Activated T-cell treated with anti-CD3 and anti-CD28 coated beads for 1 hour (primary cell): Measurements from ENCODE around the gene TMEFF1.
"Not testable (repeated sequence)": the region's sequence is repeated elsewhere in the genome, so short reads cannot be mapped to it uniquely, and the experiment has no call there.

ENCODE experiments used
- DNase-seq: peaks from one replicate; pipeline ENCODE4 v3.0.0-alpha.2; 2020; ENCODE audit warnings: low read depth

Gene TMEFF1

DNA sequence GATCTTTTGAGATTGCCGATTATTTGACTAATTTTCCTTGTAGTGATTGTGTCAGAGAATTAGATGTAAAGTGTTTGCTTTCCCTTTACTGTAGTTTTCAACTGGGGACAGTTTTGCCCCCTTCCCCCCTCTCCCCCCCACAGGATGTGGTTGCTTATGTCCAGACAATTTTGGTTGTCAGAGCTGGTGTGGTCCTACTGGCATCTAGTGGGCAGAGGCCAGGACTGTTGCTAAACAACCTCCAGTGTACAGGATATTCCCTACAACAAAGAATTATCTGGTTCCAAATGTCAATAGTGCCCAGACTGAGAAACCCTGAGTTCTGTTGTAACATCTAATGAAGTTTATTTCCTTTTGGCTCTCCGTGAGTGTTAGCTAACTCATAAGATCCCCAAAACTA lies 20.0 kb downstream of the TMEFF1 start:
- DNase-seq: no peak

DNA sequence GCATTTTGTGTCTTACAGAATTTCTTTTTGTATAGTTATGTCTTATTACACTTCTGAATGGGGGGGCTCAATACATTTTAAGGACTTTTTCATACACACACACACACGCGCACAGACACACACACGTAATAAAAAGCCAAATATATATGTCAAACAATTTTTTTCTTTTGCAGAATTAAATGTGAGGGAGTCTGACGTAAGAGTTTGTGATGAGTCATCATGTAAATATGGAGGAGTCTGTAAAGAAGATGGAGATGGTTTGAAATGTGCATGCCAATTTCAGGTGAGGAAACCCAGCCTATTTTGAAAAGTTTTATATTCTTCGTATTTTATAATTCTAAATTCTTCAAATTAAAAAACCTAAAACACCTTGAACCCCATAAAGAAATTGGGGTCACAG lies 25.6 kb downstream of the TMEFF1 start:
- no peak for DNase-seq

DNA sequence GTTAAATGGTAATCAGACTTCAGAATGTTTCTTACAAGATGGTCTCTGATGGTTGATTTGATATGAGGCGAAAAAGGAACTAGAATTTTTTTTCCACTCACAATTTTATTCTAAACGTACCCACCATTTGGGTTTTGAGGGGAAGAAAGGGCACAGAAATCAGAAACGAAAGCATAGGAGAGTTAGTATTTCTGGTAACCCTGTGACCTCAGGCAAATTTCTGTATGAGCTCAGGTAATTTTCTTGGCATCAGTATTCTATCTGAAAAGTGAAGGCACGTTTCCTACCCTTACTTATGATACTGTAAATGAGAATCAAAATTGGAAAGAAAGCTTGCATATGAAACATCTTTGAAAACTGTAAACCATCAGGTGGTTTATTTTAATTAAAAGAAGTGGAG lies 26.5 kb downstream of the TMEFF1 start:
- DNase-seq: no peak

DNA sequence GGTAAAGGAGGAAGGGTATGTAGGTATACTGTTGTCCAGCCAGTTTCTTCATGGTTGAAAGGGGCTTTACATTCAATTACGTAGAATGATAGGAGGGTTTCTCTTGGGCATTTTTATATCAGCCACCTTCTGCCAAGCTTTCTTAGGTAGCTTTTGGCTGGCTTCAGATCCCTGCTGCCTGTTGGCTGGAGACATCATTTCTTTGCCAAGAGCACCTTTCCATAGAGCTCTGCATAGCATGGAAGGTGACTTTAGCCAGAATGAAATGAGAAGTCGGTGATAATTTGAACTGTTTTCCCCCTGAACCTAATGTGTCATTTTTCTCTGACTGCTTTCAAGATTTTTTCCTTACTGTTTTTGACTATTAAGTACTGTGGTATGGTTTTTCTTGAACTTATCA lies 26.9 kb downstream of the TMEFF1 start:
- DNase-seq: no peak

DNA sequence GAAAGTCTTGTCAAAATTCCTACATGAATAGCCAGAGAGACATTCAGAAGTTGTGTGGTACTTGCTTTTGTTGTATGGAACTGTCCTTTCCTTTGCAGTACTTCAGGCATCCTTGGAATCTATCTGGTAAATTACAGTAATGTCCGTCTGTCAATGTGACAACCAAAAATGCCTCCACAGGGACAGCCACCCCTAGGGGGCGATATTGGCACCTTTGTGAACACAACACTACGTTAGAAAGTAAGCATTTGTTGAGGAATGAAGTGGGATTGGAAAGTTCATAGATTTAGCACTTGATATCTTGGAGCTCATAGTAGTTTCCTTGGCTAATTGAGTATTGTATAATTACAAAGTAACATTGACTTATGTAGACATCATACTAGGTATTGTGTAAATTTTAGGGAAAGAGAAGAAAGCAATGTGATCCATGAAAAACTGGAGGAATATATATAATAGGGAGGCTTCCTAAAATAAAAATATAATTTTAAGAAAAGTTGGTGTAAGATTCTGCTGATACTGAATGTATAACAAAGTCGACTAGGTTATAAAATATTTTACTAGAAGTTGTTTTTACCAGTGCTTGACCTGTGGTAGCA lies 32.7 kb downstream of the TMEFF1 start:
- DNase-seq: peak; percentile 43

DNA sequence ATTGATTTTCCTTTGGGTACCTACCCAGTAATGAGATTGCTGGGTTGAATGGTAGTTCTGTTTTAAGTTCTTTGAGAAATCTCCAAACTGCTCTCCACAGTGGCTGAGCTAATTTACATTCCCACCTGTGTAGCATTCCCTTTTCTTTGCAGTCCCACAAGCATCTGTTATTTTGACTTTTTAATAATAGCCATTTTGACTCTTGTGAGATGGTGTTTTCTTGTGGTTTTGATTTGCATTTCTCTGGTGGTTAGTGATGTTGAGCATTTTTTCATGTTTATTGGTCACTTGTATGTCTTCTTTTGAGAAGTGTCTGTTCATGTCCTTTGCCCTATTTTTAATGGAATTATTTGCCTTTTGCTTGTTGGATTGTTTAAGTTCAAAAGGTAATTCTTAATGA lies 34.4 kb downstream of the TMEFF1 start:
- DNase-seq: not testable (repeated sequence)

DNA sequence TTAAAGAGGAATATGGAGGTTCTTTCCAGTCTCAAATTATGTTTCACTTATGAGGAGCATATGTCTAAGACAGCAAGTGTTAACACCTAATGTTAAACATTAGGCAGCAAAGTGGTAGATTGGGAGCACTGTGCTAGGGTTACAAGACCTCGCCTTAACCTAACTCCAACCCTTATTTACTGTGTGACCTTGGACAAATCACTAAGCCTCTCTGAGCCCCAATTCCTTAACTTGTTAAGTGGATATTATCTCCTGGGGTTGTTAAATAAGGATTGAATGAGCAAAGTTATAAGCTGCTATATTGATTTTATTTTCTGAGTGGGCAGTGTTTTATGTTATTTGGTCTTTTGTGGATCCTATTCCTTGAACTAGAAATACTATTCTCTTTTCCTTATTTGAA lies 38.3 kb downstream of the TMEFF1 start:
- no peak for DNase-seq

DNA sequence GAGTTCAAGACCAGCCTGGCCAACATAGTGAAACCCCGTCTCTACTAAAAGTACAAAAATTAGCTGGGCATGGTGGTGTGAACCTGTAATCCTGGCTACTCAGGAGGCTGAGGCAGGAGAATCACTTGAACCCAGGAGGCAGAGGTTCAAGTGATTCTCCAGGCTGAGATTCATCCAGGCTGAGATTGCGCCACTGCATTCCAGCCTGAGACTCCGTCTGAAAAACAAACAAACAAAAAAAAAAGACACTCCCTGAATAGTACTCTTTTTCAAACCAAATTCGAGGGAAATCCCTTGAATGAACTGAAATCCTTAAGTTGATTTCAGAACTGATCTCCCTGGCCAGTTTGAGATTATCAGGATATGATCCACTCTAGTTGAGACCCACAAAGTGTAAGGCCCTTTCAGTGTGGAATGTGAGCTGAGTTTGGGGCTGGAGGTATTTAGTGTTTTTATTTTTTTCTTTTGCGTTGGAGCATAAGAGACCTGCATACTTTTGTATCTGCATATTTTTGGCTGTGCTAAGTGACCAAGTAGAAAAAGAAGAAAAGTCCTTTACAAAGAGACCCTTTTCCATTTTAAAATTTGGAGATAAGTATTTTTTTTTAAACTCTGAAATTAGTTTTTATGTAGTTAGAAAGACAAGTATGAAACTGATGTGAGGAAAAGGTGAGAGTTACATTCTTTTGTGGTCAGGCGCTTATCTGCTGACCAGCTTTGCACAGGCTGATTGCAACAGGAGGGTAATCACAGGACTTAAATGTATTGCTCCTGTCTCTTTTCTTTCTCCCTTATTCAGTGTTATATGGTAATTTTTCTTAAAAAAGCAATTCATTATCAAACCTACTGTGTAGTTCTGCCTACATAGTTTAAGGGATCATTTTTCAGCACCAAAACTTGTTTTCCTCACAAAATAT lies 42.9 kb downstream of the TMEFF1 start:
- DNase-seq: no peak

DNA sequence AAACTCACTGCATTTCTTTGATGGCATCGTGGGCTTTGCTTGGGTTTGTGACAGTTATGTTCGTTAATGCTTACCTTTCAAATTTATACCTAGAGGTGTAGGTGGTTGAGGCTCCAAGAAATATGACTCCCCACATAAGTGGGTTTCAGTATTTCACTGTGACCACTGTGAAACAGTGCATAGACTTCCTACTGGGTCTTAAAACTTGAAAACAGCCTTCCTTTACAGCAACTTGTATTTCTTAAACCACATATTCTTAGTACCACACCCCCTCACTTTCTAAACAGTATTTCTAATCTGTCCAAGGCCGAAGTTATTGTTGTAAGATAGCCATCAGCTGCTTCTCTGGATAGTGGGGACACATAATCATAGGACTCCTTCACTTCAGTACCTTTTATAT lies 48.3 kb downstream of the TMEFF1 start:
- no peak for DNase-seq

DNA sequence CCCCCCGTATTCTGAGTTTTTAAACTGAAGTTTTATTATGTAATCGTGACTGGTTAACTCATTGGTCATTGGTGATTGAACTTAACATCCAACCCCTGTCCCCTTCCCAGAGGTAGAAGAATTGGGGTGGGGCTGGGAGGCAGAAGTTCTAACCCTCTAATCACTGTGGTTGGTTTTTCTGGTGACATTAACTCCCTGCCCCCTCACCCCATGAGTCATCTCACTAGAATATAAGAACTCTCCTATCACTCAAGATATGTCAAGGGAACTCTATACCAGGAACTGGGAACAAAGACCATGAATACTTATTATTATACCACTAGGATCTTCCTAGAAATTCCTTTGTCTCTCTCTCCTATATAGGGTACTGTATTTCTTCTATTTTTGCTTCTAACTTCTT lies 52.6 kb downstream of the TMEFF1 start:
- no peak for DNase-seq

DNA sequence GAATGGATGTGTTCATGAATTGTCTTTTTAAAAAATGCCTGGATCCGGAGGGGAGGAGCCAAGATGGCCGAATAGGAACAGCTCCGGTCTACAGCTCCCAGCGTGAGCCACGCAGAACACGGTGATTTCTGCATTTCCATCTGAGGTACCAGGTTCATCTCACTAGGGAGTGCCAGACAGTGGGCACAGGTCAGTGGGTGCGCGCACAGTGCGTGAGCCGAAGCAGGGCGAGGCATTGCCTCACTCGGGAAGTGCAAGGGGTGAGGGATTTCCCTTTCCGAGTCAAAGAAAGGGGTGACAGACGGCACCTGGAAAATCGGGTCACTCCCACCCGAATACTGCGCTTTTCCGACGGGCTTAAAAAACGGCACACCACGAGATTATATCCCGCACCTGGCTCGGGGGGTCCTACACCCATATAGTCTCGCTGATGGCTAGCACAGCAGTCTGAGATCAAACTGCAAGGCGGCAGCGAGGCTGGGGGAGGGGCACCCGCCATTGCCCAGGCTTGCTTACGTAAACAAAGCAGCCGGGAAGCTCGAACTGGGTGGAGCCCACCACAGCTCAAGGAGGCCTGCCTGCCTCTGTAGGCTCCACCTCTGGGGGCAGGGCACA lies 54.3 kb downstream of the TMEFF1 start:
- DNase-seq: not testable (repeated sequence)

DNA sequence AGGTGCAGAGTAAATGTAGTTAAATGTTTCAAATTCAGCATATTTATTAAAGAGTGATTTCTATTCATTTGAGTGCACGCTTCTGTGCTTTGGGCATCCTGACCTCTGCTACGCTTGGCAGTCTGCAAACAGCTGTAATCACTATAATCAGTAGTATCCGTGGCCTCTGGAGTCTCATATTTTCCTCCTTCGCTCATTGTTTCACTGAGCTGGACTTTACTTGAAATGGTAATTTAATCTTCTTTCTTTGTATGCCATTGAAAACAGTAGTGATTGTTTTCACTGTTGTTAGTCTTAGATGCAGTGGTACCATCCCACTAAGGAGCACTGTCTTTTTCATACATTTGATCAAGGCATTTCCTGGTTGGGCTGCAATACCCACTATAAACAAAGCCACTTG lies 61.5 kb downstream of the TMEFF1 start:
- DNase-seq: no peak

DNA sequence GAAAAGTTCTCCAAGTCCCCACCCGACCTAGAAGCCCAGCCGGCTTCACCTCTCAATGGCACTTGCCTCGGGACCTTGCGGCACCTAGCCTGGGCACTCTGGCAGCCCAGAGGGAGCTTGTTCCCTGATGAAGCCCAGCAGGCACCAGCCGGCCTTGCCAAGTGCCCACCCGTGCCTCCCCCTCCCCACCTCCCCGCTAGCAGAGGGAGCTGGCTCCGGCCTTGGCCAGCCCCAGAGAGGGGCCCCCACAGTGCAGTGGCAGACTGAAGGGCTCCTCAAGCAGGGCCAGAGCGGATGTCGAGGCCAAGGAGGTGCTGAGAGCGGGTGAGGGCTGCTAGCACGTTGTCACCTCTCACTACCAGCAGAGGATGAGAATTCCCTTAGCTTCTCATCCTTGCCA lies 67.4 kb downstream of the TMEFF1 start:
- DNase-seq: no peak

DNA sequence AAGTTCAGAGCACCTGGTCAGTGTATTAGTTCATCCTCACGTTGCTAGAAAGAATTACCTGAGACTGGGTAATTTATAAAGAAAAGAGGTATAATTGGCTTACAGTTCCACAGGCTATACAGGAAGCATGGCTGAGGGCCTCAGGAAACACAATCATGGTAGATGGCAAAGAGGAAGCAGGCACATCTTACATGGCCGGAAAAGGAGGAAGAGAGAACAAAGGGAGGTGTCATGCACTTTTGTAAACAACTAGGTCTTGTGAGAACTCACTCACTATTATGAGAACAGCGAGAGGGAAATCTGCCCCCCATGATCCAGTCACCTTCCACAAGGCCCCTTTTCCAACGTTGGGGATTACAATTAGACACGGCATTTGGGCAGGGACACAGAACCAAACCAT lies 76.1 kb downstream of the TMEFF1 start:
- no peak for DNase-seq

DNA sequence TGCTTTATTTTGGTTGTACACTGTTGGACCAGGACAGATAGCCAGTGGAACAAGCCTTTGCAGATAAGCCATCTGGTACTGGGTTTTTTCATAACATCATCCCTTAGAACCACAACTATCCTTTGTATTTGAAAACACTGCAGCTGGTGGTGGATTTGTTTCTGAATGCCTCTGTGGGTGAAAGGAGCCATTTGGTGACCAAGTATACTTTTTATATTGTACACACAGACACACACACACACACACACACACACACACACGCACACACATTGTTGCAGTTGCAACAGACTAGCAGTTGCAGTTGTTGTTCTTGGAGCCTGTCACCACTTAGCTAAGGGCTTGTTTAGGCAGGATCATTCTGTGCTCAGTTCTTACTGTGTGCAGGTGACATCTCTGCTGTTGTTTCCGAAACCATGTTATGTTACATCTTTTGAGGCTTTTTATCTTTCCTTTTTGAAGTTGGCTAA lies 82.0 kb downstream of the TMEFF1 start:
- DNase-seq: no peak

DNA sequence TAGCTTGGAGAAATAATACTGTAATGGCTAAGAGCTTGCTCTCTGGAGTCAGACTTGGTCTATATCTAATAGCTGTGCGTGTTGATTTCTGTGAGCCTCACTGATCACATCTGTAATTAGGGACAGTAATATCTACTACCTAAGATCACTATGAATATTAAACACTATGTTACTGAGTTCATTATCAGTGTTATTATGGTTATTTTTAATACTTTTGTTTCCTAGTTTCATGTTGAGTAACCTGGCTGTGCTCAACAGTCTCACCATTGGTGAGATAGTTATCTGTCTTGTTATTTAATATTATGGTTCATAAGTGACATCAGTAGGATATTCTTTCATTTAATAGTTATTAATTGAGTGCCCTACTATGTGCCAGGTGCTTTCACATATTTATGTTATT lies 82.5 kb downstream of the TMEFF1 start:
- DNase-seq: no peak

DNA sequence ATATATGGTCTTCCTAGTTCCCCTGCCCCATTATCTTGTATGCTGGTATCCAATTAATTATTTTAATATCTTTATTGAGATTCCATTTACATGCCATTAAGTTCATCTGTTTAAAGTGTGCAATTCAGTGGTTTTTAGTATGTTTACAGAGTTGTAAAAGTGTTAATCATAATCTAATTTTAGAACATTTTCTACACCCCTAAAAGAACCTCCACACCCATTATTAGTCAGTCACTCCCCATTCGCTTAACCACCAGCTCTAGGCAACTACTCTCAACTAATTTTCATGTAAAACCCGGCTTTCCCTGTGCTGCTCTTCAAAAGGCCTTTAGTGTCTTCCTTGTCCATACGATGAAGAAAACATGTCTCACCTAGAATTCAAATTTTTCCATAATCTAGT lies 84.1 kb downstream of the TMEFF1 start:
- no peak for DNase-seq

DNA sequence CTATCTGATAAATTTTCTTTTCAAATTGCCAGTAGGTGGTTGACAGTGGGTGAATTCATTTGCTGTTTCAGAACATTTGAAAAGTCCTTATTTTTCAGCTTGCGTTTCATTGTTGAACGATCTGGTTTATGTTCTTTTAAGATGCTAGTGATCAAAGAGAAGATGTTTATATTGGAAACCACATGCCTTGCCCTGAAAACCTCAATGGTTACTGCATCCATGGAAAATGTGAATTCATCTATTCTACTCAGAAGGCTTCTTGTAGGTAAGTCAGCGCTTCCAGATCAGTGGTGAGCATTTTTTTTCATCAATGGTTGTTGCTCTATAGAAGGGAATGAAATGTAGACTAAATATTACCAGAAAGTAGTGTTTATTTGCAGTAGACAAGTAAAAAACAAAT lies 88.3 kb downstream of the TMEFF1 start:
- DNase-seq: no peak

DNA sequence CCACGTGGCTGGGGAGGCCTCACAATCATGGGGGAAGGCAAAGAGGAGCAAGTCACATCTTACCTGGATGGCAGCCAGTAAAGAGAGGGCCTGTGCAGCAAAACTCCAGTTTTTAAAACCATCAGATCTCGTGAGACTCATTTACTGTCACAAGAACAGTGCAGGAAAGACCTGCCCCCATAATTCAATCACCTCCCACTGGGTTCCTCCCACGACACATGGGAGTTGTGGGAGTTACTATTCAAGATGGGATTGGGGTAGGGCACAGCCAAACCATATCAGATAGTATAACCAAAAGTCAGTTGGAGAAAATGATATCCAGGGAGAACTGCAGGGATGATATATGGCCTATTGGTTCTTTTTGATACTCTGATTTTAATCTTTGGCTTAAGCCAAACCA lies 94.9 kb downstream of the TMEFF1 start:
- no peak for DNase-seq

DNA sequence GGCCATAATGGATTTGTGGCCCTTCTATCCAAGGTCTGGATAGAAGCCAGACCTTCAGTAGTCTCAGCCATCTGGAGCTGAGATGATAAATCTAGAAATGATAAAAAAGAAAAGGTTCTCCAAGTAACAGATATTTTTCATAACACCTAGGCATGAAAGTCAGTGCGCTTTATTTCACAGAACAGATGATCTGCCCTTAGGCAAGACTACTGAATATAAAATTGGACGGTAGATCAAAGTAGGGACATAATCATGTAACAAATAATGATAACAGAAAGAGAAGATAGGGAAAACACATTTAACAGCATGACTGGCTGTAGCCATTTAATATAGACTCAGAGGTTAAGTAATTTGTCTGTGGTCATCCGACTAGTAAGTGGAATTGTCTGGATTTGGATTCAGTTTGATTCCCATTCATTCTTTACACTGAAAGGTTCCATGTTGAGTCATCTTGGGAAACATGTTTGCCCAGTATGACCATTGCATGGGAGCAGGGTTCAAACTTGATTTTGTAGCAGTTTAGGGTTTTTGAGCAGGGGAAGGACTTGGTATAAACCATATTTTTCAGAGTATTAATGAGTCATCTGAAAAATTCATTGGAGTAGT lies 100.8 kb downstream of the TMEFF1 start:
- no peak for DNase-seq

DNA sequence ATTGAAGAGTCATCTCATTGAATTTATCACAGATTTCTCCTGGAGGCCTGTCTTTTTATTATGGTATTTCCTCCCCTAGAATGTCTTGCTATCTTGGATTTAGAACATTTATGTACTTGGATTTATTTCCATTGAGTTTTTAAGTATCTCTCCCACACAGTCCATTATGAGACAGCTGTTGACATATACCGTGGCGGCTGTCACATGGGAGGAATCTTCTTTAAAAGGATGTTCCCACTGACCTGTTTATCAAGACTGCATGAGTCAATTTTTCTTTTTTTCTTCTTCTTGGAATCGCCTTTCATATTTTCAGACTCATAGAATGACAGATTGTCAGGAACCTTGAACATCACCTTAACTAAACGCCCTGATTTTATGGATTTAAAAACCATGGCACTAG lies 102.1 kb downstream of the TMEFF1 start:
- DNase-seq: no peak

DNA sequence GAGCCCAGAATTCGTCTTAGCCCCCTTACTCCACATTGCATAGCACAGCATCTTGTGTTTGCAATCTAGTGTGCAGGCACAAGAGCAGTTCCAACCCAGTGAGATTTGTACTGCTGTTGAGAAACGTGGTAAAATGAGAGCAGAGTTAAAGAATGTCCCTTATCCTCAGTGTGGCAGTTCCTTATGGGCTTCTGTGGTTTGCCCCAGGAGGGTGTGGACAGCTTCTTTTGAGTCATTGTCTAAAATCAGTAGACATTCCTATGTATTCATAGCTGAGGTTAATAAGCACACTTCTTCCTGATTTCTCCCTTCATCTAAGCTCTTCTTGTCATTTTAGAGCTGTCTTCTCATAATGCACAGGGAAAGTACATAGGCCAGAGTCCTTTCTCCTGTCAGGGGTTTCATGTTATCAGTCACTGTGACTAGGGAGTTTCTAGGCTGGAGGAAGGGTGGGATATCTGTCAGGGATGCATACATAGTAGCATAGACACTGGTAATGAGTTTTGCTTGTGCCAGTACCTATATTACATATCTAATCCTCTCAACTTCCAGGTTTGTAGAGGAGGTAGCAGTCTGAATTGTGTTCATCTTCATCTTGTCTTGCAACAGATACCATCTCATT lies 102.9 kb downstream of the TMEFF1 start:
- no peak for DNase-seq
